Activated T-helper 17 cell treated with anti-CD3 and anti-CD28 coated beads, Interleukin-2, amount 50 U/mL, for 72 hours (primary cell): ENCODE results near the gene DCANP1. TPM values are rescaled to one million over a fixed set of nuclear protein-coding genes. Genes with fewer than 3 reads are reported as not detected.
"Not testable (repeated sequence)": the region's sequence is repeated elsewhere in the genome, so short reads cannot be mapped to it uniquely, and the experiment has no call there.

Experiments
- ATAC-seq: fragments of 150-1000 bp; cut with Tn5 transposase; replicated peaks from 2 replicates; pipeline ENCODE4 v1.10.0; 2021; ENCODE audit warnings: mild to moderate bottlenecking, moderate library complexity
- H3K27ac Mint-ChIP-seq: one replicate; pipeline ENCODE4 v1.8.0; 2022; ENCODE audit warnings: mixed read lengths
- H3K27me3 Mint-ChIP-seq: one replicate; pipeline ENCODE4 v1.8.0; 2022; ENCODE audit warnings: mixed read lengths
- H3K36me3 Mint-ChIP-seq: one replicate; pipeline ENCODE4 v1.8.0; 2022; ENCODE audit warnings: low read depth, mild to moderate bottlenecking, mixed read lengths
- H3K4me1 Mint-ChIP-seq: one replicate; pipeline ENCODE4 v1.8.0; 2022; ENCODE audit warnings: mixed read lengths
- H3K4me3 Mint-ChIP-seq: one replicate; pipeline ENCODE4 v1.8.0; 2022; ENCODE audit warnings: mild to moderate bottlenecking, mixed read lengths
- H3K9me3 Mint-ChIP-seq: one replicate; pipeline ENCODE4 v1.8.0; 2022; ENCODE audit warnings: mixed read lengths
- total RNA-seq, 2 donors: library from RNA; stranded (reverse); gene quantifications; one replicate each; pipeline ENCODE4 v1.2.3, GENCODE V29; 2022

Gene DCANP1, protein sequence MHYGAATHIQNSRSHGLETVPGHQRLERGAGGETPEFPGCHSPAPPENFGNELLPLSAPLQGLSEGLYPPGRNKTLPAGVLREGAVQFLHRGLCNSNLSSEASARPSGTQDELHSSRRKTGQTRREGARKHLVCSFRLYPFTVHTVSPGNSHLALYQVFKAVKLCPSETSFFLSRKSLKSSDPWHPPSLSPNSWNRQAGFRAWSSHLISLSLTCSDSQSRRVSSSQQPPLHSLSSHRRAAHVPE
- total RNA-seq: not detected

- Mint-ChIP-seq H3K27me3 (peaks cover 15% of the 10 kb centered on the region), H3K36me3 (no peaks in the 10 kb centered on the region), H3K4me1 (no peaks in the 10 kb centered on the region), H3K4me3 (no peak within 1 kb of the TSS), H3K9me3 (no peaks in the 10 kb centered on the region), H3K27ac (no peak within 1 kb of the TSS)
- ATAC-seq: no peak
Observed at GRCh38 chr5:135447298-135447929, at the start of gene DCANP1. TSS of gene DCANP1 (minus strand) at chr5:135447348. CDS start at chr5:135447108, 240 bp downstream.

DNA sequence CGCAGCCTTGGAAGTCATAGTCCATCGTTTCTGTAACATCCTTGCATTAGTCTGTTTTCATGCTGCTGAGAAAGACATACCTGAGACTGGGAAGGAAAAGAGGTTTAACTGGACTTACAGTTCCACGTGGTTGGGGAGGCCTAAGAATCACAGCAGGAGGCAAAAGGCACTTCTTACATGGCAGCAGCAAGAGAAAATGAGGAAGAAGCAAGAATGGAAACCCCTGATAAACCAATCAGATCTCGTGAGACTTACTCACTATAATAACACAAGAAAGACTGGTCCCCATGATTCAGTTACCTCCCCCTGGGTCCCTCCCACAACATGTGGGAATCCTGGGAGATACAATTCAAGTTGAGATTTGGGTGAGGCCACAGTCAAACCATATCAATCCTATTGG, 48.4 kb upstream of the DCANP1 start:
- not testable (repeated sequence) for H3K36me3 Mint-ChIP-seq, H3K4me3 Mint-ChIP-seq, ATAC-seq, H3K9me3 Mint-ChIP-seq, H3K4me1 Mint-ChIP-seq, H3K27ac Mint-ChIP-seq
- peaks cover 33% of the 10 kb centered on the region for H3K27me3 Mint-ChIP-seq

DNA sequence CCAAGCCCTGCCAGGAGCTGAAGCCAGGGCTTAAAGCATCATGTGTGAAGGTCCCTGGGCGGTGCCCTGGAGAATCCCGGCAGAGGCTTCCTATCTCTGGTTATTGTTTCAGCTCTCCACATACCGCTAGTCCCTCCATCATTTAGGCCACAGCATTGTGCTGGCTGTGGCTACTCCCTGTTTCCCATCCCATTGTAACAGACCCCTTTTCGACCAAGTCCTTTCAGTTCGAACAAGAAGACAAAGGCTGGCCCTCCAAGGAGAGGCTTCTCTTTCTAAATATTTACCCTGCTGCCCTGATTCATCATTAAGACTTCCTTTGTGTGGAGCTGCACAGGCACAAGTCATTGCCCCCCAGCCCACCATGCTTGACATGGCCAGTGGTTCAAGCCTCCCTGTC, 47.0 kb upstream of the DCANP1 start:
- H3K27me3 Mint-ChIP-seq: peaks cover 38% of the 10 kb centered on the region
- no peaks in the 10 kb centered on the region for H3K9me3 Mint-ChIP-seq
- H3K36me3 Mint-ChIP-seq: no peaks in the 10 kb centered on the region
- no peak for ATAC-seq
- no peak overlapping the region for H3K27ac Mint-ChIP-seq
- no peaks in the 10 kb centered on the region for H3K4me1 Mint-ChIP-seq
- no peak overlapping the region for H3K4me3 Mint-ChIP-seq

DNA sequence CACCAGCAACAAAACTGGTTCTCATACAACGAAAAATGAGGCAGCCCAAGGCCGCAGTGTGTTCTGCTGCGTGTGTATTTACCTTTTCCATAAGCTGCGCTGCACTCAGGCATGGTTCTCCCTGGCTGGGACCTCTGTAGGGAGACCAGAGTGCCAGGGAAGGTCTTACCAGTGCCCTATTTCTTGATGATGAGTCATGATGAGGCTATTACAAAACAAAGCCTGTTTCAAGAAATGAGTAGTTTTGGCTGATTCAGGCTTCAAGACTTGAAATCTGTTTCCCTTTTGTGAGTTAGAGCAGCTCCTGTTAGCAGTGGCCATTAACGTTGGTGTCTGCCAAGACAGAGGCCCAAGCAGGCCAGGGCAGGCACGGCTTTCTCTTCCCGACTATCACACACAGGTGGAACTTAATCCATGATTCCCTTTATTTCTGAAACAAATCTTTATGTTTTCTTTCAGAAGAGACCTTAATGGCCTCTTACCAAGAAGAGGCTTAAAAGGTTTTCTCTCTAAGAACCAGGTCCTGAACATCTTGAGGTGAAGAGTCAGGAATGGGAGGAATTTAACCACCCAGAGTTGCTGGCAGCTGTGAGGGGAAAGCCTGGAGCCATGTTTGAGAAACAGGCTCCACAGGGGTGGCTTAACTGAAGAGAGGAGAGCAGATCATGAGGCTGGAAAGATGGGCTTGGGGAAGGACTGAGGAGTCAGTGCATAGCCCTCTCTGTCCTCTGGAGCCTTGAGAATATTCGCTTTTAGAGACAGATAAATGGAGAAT, 46.4 kb upstream of the DCANP1 start:
- Mint-ChIP-seq H3K36me3 (no peaks in the 10 kb centered on the region), H3K27me3 (peaks cover 36% of the 10 kb centered on the region), H3K9me3 (no peaks in the 10 kb centered on the region), H3K4me3 (no peak overlapping the region), H3K4me1 (no peaks in the 10 kb centered on the region), H3K27ac (no peak overlapping the region)
- peak; percentile 66 for ATAC-seq

DNA sequence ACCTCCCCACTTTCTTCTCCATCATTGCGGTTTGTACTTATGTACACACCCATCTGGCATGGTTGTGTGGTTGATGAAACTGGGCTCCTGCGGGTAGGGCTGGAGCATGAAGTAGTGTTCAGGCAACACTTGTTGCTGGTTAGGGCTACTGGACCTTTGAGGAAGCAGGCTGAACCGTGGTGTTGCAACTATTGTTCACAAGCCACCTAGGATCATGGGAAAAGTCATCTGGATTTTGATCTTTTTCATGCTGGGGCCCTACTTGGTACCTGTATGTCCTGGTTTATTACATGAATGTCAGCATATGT, 45.1 kb upstream of the DCANP1 start:
- H3K27me3 Mint-ChIP-seq: peaks cover 45% of the 10 kb centered on the region

GRCh38 chr5:135491552-135492318, 44.6 kb upstream of the DCANP1 start:
- Mint-ChIP-seq H3K27me3 (peaks cover 46% of the 10 kb centered on the region), H3K36me3 (no peaks in the 10 kb centered on the region), H3K27ac (no peak overlapping the region), H3K4me1 (no peaks in the 10 kb centered on the region), H3K9me3 (no peaks in the 10 kb centered on the region), H3K4me3 (no peak overlapping the region)
- ATAC-seq: no peak

More for the DNA sequence above, 45.1 kb upstream of the DCANP1 start:
- Mint-ChIP-seq H3K4me3 (no peak overlapping the region), H3K36me3 (no peaks in the 10 kb centered on the region), H3K4me1 (no peaks in the 10 kb centered on the region), H3K27ac (no peak overlapping the region), H3K9me3 (no peaks in the 10 kb centered on the region)
- no peak for ATAC-seq

DNA sequence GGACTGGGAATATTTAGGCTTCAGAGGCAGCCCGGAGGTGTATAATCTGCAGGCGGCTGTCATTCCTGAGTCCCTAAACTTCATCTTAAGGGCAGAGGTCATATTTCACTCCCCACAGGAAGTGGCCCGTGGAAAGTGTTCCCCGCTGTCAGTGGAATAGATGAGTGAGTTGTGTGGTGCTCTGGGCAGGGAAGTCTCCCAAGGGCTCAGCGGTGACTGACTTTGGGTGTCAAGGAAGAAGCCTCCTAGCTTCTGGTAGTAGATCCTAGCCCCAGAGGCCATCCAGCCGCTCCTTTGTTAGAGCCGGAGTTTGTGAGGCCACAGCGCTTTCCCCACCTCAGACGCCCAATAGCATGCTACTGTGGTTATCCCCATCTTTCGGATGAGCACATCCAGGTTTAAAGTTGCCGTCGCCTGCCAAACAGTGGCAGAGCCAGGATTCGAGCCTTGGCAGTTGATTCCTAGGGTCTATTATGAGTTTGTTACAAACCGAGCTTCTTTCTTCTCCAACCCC, 43.9 kb upstream of the DCANP1 start:
- H3K9me3 Mint-ChIP-seq: no peaks in the 10 kb centered on the region

GRCh38 chr5:135490245-135491037, 43.3 kb upstream of the DCANP1 start:
- Mint-ChIP-seq H3K4me1 (no peaks in the 10 kb centered on the region), H3K4me3 (no peak overlapping the region)
- no peak for ATAC-seq

More for the DNA sequence above, 43.9 kb upstream of the DCANP1 start:
- ATAC-seq: no peak
- no peaks in the 10 kb centered on the region for H3K4me1 Mint-ChIP-seq
- peaks cover 50% of the 10 kb centered on the region for H3K27me3 Mint-ChIP-seq
- no peaks in the 10 kb centered on the region for H3K36me3 Mint-ChIP-seq
- H3K27ac Mint-ChIP-seq: no peak overlapping the region
- no peak overlapping the region for H3K4me3 Mint-ChIP-seq

GRCh38 chr5:135489466-135490244, 42.5 kb upstream of the DCANP1 start:
- peaks cover 56% of the 10 kb centered on the region for H3K27me3 Mint-ChIP-seq
- H3K9me3 Mint-ChIP-seq: no peaks in the 10 kb centered on the region
- H3K27ac Mint-ChIP-seq: no peak overlapping the region
- H3K4me3 Mint-ChIP-seq: no peak overlapping the region
- no peak for ATAC-seq
- no peaks in the 10 kb centered on the region for H3K36me3 Mint-ChIP-seq
- H3K4me1 Mint-ChIP-seq: no peaks in the 10 kb centered on the region

More at GRCh38 chr5:135490245-135491037, 43.3 kb upstream of the DCANP1 start:
- Mint-ChIP-seq H3K27ac (no peak overlapping the region), H3K36me3 (no peaks in the 10 kb centered on the region), H3K9me3 (no peaks in the 10 kb centered on the region), H3K27me3 (peaks cover 54% of the 10 kb centered on the region)

DNA sequence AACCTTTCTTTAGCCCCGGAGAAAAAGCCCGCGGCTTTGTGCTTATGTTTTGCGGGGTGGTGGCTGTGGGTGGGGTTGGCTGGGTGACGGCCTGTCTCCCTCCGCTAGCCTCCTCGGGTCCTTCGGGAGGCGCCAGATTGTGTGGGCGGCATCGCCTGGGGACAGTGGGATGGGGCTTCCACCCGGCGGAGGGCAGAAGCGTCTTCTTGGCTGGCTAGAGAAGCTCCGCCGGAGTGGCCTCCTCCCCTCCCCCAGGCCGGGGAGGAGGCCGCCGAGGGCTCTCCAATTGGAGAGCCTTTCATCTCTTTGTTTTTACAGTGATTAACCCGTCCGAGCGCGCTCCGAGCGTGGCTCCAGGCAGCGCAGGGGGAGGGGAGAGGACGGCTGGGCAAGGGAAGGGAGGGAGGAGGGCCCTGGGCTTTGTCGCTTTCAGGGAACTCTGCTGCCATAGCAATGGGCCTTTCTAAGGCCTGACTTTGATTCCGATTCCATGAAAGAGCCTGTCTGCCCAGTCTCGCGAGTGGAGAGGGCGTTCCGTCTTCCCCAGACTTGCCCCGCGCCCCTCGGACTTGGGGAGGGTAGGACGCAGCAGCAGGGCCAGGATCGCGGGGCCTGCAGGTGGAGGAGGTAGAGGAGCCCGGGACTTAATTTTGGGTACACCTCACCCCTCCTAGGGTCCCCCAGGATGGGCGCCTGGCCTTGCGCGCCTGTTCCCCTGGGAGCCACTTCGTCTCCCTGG, 41.7 kb upstream of the DCANP1 start:
- no peak overlapping the region for H3K4me3 Mint-ChIP-seq
- peaks cover 56% of the 10 kb centered on the region for H3K27me3 Mint-ChIP-seq
- no peak overlapping the region for H3K27ac Mint-ChIP-seq
- no peaks in the 10 kb centered on the region for H3K36me3 Mint-ChIP-seq
- H3K9me3 Mint-ChIP-seq: no peaks in the 10 kb centered on the region
- H3K4me1 Mint-ChIP-seq: no peaks in the 10 kb centered on the region
- ATAC-seq: no peak

- peaks cover 56% of the 10 kb centered on the region for H3K27me3 Mint-ChIP-seq
Observed at GRCh38 chr5:135487839-135488514, 40.8 kb upstream of the DCANP1 start.

GRCh38 chr5:135487037-135487395, 39.9 kb upstream of the DCANP1 start:
- Mint-ChIP-seq H3K27me3 (peaks cover 46% of the 10 kb centered on the region), H3K27ac (no peak overlapping the region), H3K4me1 (no peaks in the 10 kb centered on the region), H3K4me3 (no peak overlapping the region), H3K36me3 (no peaks in the 10 kb centered on the region), H3K9me3 (no peaks in the 10 kb centered on the region)
- ATAC-seq: no peak

More at GRCh38 chr5:135487839-135488514, 40.8 kb upstream of the DCANP1 start:
- Mint-ChIP-seq H3K4me1 (no peaks in the 10 kb centered on the region), H3K27ac (no peak overlapping the region), H3K36me3 (no peaks in the 10 kb centered on the region), H3K9me3 (no peaks in the 10 kb centered on the region), H3K4me3 (no peak overlapping the region)
- no peak for ATAC-seq
